ENCODE results near the gene MAPK9. TPM values are rescaled to one million over a fixed set of nuclear protein-coding genes. Genes with fewer than 3 reads are reported as not detected.

MAPK9 gene
- total RNA-seq, 2 experiments from 2014 or later, result 21.2 to 21.7 TPM

DNA sequence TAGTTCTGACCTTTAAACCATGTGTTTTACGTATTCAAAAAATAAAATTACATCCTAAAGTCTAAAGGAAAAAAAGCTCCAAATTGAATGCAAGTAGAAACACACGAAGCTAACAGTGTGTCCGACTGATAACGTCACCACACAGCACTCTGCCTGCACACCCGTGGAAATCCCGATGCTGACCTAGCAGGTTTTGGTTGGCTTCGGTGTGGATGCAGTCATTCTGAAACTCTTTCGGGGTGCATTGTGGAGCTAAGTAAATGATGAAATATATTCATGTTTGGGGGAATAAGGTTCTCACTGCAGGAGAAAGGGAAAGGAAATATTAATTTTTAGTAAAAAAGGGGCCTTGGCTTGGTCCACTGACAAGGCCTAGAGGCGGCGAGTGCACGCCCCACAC lies 84.9 kb downstream of the MAPK9 start:
- Histone ChIP-seq H3K36me3 (ENCODE audit: insufficient read depth, low read length) (no peaks in the 10 kb centered on the region), H3K9me3 (ENCODE audit: control insufficient read depth in 1 of 2, insufficient read depth in 1 of 2, low read length in 2 of 2) (peaks cover 0 to 18% of the 10 kb centered on the region in 2 experiments), H3K27me3 (ENCODE audit: control insufficient read depth in 1 of 2, insufficient read depth in 2 of 2, low read length in 2 of 2) (peaks cover 23 to 37% of the 10 kb centered on the region in 2 experiments), H3K27ac (ENCODE audit: low read depth in 1 of 2, low read length in 2 of 2) (no peak overlapping the region), H3K4me1 (ENCODE audit: insufficient read depth, low read length) (peaks cover 6% of the 10 kb centered on the region), H3K4me3 (ENCODE audit: low read length) (no peak overlapping the region)
- Mint-ChIP-seq H3K27ac (no peak overlapping the region), H3K36me3 (ENCODE audit: low read depth) (no peaks in the 10 kb centered on the region), H3K4me3 (no peak overlapping the region), H3K27me3 (peaks cover 63% of the 10 kb centered on the region), H3K4me1 (ENCODE audit: low read depth) (peaks cover 12% of the 10 kb centered on the region), H3K9me3 (no peaks in the 10 kb centered on the region)
- ChIA-PET CTCF (no interaction called here), POLR2A (no interaction called here)
- intact Hi-C loops (cut with DNase I, micrococcal nuclease), result loop anchor here (10.0 kb wide), 1 partner anchor 118 kb away; no protein-coding TSS in a partner anchor
- ATAC-seq (ENCODE audit: poor library complexity), result no peak
- no peak for DNase-seq
- TF ChIP-seq CTCF (IDR thresholded peaks at IDR 0.05), result no peak

DNA sequence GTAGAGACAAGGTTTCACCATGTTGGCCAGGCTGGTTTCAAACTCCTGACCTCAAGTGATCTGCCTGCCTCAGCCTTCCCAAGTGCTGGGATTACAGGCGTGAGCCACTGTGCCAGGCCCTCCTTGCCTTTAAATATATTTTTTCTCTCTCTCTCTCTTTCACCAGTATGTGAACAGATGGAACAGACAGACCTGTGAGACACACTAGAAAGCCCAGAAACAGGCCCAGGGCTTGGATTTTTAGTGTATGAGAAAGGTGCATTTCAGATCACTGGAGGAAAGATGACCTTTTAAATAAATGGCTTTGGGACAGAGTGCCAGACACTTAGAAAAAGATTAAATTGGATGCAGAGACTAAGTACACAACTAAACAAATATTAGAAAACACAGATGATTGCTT lies 86.0 kb downstream of the MAPK9 start:
- TF ChIP-seq CTCF (IDR thresholded peaks at IDR 0.05), result no peak
- no peak for DNase-seq
- H3K27ac Mint-ChIP-seq, result no peak overlapping the region
- H3K9me3 Mint-ChIP-seq, result no peaks in the 10 kb centered on the region
- intact Hi-C loops (cut with DNase I, micrococcal nuclease), result loop anchor here (10.0 kb wide), 1 partner anchor 119 kb away; no protein-coding TSS in a partner anchor
- ChIA-PET POLR2A (no interaction called here), CTCF (no interaction called here)
- H3K4me1 Mint-ChIP-seq (ENCODE audit: low read depth), result peaks cover 12% of the 10 kb centered on the region
- Histone ChIP-seq H3K4me3 (ENCODE audit: low read length) (no peak overlapping the region), H3K9me3 (ENCODE audit: control insufficient read depth in 1 of 2, insufficient read depth in 1 of 2, low read length in 2 of 2) (peaks cover 0 to 11% of the 10 kb centered on the region in 2 experiments), H3K27ac (ENCODE audit: low read depth in 1 of 2, low read length in 2 of 2) (no peak overlapping the region), H3K4me1 (ENCODE audit: insufficient read depth, low read length) (peaks cover 6% of the 10 kb centered on the region), H3K27me3 (ENCODE audit: control insufficient read depth in 1 of 2, insufficient read depth in 2 of 2, low read length in 2 of 2) (peaks cover 19 to 26% of the 10 kb centered on the region in 2 experiments), H3K36me3 (ENCODE audit: insufficient read depth, low read length) (no peaks in the 10 kb centered on the region)
- H3K27me3 Mint-ChIP-seq, result peaks cover 65% of the 10 kb centered on the region
- H3K4me3 Mint-ChIP-seq, result no peak overlapping the region
- no peaks in the 10 kb centered on the region for H3K36me3 Mint-ChIP-seq (ENCODE audit: low read depth)
- no peak for ATAC-seq (ENCODE audit: poor library complexity)

DNA sequence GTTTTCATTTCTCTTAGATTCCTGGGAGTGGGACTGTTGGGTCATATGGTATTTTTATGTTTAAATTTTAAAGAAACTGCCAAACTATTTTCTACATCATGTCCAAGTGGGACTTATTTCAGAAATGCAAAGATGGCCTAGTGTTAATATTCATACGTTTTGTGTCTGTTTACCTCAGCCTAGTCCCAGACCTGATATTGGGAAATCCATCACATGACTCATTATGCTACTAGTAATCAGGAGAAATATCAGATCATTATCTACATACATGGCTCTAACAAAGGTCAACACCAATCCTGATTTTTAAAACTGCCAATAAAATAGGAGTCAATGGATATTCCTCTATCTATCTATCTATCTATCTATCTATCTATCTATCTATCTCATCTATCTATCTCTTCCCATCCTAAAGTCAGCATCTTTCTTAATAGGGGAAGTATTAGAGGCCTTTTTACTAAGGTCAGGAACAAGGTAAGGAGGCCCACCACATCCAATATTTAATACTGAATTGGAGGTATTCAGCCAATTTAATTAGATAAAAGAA lies 87.5 kb downstream of the MAPK9 start:
- ATAC-seq (ENCODE audit: poor library complexity), result no peak
- peaks cover 12% of the 10 kb centered on the region for H3K4me1 Mint-ChIP-seq (ENCODE audit: low read depth)
- H3K4me3 Mint-ChIP-seq, result no peak overlapping the region
- H3K27me3 Mint-ChIP-seq, result peaks cover 59% of the 10 kb centered on the region
- H3K4me3 ChIP-seq (ENCODE audit: low read length), result no peak overlapping the region
- H3K9me3 ChIP-seq (ENCODE audit: control insufficient read depth in 1 of 2, insufficient read depth in 1 of 2, low read length in 2 of 2), result peaks cover 0 to 11% of the 10 kb centered on the region in 2 experiments
- H3K27me3 ChIP-seq (ENCODE audit: control insufficient read depth in 1 of 2, insufficient read depth in 2 of 2, low read length in 2 of 2), result peaks cover 17 to 20% of the 10 kb centered on the region in 2 experiments
- no peak overlapping the region for H3K27ac ChIP-seq (ENCODE audit: low read depth in 1 of 2, low read length in 2 of 2)
- no peak for TF ChIP-seq CTCF (IDR thresholded peaks at IDR 0.05)
- no peak overlapping the region for H3K27ac Mint-ChIP-seq
- DNase-seq, result no peak
- H3K4me1 ChIP-seq (ENCODE audit: insufficient read depth, low read length), result peaks cover 6% of the 10 kb centered on the region
- H3K36me3 Mint-ChIP-seq (ENCODE audit: low read depth), result no peaks in the 10 kb centered on the region
- H3K9me3 Mint-ChIP-seq, result no peaks in the 10 kb centered on the region
- ChIA-PET POLR2A (no interaction called here), CTCF (interaction anchor here (0.6 kb wide), 1 partner anchor 1476 kb away, joined by 3 read pairs; no protein-coding TSS in a partner anchor)
- intact Hi-C loops (cut with DNase I, micrococcal nuclease), result loop anchor here (10.0 kb wide), 1 partner anchor 120 kb away; no protein-coding TSS in a partner anchor
- no peaks in the 10 kb centered on the region for H3K36me3 ChIP-seq (ENCODE audit: insufficient read depth, low read length)

All from CD4-positive, alpha-beta T cell (primary cell).